GM19193 (cell line): Measurements from ENCODE around the gene ZNF316.

Source experiments
- POLR2A ChIP-seq: IDR thresholded peaks from 4 replicates; pipeline ENCODE4 v1.6.1; 2011; ENCODE audit not compliant: insufficient read depth, insufficient read length; ENCODE audit errors: extremely low read depth

ZNF316 gene

DNA sequence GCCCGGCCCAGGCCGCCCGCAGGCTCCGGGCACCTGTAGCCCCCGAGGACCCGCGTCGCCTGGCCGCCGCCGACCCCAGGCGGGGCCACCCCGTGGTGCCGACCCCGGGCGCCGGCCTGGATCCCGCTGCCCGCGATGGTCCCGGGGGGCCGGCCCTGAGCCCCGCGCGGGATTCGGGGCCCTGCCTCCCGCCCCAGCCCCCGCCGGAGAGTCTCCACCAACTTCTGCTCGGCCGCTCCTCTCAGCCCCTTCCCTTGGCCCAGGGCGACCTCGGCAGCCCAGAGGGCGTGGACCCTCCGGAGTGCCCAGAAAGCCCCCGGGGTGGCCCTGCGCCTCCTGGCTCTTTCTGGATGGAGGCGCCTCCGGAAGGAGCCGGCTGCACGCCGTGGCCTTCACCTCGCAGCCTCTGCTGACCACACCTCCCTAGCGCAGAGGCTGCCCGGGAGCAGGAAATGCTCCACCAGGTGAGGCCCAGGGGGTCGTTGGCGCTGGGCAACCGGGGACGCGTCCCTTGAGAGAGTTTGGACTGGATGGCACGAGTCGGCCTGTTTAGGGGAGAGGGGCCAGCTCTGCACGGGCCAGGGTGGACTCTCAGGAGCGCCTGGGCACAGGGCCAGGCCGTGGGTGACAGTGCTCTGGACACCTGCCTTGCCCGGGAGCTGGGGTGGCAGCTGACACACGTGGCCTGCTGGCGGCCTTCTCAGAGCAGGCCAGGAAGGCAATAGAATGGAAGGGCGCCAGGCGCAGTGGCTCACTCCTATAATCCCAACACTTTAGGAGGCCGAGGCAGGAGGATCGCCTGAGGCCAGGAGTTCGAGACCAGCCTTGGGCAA is 21.2 kb upstream of the ZNF316 start:
- TF ChIP-seq POLR2A: no peak

DNA sequence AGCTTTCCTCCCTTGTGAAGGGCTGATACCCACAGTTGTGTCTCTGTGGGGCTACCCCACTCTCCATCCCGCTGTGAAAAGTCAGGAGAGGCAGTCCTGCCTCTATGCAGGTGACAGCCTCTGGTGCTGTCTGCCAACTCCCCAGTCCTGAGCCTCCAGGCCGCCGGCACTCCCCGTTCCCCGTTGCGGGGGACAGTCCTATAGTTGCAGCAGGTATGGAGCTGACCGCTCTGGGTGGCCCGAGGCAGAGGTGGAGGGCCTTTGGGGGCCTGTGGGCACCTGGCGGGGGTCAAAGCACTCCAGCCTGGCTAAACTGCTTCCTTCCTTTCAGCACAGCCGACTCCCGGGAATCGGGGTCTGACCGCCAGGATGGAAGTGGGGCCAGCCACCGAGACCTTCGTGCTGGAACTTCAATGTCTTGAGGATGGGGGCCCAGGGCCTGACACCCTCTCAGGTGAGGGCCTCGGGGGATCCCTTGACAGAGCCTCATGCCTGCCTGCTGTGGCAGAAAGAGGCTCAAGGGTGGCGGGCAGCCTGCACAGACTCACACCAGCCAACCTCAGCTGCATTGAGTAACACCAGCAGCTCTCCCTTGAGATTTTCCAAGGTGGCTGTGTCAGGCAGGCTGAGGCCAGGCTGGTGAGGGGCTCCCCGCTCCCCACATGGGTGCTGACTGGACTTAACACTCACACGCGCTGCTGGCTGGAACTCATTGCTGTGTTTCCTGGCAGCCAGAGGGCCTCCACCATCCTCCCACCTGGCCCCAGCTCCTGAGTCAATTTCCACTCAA is 20.1 kb upstream of the ZNF316 start:
- no peak for TF ChIP-seq POLR2A

DNA sequence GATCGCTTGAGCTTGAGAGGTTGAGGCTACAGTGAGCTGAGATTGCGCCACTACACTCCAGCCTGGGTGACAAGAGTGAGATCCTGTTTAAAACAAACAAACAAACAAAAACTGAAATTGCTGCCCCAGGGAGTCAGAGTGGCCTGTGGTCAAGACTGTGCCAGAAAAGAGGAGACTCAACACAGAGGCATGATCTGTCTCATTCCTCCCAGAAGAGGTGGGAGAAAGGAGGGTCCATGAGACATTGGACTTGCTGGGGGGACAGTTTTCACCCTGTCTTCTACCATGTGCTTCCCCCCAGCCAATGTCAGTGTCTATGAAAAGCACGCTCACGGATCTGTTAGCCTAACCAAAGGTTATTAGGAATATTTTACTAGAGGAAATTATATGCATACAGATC is 18.5 kb upstream of the ZNF316 start:
- TF ChIP-seq POLR2A: no peak

DNA sequence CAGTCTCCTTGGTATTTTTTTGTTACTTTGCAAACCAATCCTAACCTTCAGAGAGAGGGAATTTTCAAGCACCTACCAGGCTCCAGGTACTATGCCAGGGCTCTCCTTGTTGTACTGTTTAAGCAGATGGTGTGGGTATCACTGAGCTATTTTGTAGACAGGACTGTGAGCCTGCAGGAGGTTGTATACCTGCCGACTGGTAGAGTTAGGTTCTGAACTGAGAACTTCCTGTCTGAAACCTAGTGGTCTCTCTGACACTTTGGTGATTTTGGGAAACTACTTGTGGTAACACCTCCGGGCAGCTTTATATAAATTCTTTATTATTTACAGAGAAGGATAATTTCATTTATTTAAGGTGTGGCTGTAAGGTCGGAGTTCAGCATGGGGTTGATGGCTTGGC is 17.2 kb upstream of the ZNF316 start:
- TF ChIP-seq POLR2A: no peak

DNA sequence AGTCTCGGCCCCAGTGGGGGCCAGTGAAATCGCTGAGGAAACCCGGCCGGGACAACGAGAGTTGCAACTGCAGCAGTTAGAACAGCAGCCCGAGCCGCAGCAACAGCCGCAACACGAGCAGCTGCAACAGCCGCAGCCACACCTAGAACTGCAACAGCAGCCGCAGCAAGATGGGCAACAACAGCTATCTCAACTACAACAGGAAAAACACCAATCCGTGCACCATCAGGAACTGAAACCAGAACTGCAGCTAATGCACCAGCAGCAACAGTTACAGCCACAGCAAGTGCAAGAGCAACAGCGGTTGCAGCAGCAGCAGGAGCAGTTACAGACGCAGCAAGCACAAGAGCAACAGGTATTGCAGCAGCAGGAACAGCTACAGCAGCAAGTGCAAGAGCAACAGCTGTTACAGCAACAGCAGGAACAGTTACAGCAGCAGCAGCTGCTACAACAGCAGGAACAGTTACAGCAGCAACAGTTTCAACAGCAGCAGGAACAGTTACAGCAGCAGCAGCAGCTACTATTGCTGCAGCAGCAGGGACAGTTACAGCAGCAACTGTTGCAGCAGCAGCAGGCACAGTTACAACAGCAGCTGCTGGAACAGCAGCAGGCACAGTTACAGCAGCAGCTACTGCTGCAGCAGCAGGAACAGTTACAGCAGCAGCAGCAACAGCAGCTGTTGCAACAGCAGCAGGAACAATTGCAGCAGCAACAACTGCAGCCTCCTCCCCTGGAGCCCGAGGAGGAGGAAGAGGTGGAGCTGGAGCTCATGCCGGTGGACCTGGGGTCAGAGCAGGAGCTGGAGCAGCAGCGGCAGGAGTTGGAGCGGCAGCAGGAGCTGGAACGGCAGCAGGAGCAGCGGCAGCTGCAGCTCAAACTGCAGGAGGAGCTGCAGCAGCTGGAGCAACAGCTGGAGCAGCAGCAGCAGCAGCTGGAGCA is 15.7 kb upstream of the ZNF316 start:
- TF ChIP-seq POLR2A: no peak

DNA sequence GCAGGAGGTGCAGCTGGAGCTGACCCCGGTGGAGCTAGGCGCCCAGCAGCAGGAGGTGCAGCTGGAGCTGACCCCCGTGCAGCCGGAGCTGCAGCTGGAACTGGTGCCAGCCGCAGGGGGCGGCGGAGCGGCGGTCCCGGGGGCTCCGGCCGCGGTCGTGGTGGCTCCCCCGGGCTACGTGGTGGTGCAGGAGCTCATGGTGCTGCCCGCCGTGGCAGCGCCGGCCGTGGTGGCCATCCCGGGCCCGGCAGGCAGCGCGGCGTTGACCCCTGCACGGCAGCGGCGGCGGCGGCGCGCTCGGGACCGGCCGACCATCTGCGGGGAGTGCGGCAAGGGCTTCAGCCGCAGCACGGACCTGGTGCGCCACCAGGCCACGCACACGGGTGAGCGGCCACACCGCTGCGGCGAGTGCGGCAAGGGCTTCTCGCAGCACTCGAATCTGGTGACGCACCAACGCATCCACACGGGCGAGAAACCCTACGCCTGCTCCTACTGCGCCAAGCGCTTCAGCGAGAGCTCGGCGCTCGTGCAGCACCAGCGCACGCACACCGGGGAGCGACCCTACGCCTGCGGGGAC is 14.9 kb upstream of the ZNF316 start:
- no peak for TF ChIP-seq POLR2A

DNA sequence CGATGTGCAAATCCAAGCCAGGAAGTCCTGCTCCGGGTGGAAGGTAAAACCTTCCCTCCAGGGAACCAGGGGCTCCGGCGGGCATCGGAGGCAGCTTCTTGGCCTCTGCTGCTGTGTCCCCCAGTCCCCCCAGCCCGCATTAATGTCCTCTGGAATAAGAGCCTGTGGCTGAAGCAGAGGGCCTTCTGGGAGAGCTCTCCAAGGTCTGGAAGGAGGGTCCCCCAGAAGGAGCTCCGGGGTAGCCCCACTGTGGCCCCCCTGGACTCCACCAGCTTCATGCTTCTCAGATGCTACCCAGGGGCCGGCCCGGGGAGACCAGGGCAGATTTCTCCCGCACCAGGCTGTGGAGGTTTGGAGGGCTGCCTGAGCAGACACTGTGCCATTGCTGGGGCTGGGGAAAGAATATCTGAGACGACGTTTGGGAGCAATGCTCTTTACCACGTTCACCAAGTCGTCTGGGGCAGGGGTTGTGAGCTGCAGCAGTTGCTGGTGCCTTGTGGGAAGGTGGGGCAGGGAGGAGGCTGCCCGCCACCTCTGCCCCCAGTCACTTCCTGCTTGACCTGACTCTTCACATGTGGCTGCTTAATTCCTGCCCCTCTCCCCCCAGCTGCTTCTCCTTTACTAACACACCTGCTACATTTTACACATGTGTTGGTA is 13.4 kb upstream of the ZNF316 start:
- no peak for TF ChIP-seq POLR2A

DNA sequence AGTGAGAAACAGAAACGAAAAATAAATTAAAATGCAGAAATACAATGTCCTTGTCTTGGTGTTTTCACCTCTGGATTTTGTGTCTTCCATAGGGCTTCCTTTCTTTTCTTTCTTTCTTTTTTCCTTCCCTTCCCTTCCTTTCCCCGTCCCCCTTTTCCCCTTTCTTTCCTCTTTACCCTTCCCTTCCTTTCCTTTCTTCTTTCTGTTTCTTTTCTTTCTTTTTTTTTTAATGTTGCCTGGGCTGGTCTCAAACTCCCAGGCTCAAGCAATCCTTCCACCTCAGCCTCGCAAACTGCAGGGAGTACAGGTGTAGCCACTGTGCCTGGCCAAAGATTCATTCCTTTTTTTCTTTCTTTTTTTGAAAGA is 12.9 kb upstream of the ZNF316 start:
- no peak for TF ChIP-seq POLR2A

DNA sequence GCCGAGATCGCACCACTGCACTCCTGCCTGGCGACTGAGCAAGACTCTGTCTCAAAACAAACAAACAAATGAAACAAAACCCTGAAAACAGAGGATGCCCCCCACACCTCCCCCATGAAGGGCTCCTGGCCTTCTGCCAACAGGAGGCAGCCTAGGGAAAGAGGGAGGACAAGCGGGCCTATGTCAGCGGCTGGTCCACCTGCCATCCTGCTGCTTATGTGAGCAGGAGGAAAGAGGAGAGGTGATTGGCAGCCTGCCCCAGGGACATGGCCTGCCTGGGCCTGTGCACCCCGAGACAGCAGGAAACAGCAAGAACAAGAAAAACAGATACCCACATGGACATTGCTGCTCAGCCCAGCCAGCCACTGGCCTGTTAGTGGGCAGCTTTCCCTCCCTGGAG is 9.1 kb upstream of the ZNF316 start:
- no peak for TF ChIP-seq POLR2A

DNA sequence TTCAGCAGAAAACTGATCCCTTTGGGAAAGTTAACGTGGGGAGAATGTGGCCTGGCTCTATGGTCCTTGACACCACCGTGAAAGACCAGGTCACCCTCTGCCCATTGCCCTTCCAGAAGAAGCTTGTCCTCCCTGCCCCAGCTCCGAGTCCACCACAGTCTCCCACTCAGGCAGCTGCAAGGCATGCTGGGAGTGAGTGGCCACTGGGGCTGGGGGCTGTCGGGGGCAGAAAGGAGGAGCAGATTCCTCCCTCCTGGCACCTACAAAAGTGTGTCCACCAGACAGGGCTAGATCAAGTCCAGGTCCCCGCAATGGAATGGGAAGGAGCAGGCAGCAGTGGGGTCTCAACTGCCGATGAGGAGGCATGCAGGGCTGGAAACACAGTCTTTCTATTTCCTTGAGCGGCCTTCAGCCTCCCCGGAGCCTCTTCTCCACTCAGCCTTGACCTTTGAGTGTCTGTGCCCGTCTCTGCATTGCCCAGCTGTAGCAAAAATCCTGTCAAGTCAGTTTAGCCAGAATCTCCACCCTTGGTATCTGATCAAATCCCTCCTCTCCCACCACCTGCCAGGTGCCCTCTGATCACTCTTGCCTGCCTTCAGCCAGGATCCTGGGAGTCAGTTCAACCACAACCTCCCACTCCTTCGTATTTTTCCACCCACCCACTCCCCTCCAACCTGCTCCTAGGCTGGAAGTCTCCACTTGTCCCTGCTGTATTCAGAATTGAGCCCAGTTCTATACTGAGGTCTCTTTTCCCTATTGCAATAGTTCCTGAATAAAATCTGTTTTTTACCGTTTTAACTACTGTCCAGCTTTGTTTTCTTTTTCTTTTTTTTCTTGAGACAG is 6.9 kb upstream of the ZNF316 start:
- TF ChIP-seq POLR2A: no peak

DNA sequence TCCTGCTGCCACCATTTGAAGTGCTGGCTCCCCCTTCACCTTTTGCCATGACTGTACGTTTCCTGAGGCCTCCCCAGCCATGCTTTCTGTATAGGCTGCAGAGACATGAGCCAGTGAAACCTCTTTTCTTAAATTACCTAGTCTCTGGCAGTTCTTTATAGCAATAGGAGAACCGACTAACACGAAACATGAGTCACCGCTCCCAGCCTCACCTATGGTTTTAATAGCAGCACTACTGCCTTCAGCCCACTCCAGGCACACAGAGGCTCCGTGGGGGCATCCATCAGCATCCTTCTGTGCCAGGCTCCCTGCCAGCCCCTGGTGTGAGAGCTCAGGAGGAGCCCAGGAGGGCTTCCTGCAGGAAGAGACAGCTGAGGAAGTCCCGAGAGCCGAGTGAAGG is 5.5 kb upstream of the ZNF316 start:
- no peak for TF ChIP-seq POLR2A

DNA sequence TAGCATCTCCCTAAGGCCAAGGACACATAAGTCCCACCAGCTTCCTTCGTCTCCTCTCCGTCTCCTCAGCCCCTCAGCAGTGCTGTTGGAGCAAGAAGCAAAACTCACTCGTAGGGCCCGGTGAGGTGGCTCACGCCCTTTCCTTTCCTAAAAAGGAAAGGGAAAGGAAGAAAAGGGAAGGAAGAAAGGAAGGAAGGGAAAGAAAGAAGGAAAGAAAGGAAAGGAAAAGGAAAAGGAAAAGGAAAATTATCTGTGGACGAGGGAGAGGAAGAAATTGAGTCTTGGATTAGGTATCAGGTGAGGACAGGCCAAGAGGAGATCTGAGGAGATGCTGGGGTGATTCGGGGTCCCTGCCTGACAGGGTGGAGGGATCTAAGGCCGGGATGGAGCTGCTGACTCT is 3.1 kb upstream of the ZNF316 start:
- TF ChIP-seq POLR2A: no peak

DNA sequence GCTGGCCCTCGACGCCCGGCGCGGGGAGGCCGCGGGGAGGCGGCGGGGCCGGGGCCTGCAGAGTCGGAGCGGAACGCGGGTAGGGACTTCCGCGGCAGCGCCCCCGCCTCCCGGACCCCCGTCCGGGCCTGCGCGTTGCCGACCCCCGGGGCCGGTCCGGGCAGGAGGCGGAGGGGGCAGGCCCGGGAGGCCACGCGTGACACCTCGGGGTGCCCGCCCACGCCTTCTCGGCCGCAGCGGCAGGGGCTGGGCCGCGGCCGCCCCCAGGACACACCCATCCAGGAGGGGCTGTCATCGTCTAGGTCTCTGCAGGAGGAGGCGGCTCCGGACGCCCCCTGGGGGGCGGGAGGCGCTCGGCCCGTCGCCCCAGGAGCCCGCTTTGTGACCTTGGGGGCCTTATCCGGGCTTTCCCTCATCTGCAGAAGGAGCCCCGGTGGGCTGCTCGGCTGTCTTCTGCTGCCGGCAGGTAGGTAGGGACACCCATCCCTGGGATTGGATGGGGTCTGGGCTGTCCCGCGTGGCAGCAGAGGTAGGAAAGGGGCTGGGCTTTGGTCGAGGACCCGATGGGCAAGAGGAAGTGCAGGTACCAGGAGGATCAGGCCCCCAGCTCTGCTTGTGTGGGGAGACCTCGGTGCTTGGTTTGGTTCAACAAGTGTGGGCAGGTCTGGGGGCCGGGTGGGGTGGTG is 569 bp downstream of the ZNF316 start:
- no peak for TF ChIP-seq POLR2A

DNA sequence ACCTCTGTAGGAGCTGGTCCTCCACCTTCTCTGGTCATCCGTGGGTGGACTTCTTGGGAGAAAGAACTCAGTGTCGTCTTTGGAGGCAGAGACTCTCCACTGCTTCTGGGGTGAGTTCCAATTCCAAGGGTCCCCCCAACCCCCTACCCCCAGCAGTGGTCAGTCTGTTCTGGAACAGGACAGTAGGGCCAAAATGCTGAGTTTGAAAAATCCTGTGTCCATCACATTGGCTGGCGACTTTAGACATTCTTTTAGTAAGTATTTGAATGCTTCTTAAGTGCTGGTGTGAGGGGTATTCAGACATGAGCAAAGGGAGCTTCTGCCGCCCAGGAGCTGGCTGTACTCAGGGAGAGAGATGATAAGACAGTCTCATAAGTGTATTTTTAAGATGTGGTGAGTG is 1.9 kb downstream of the ZNF316 start:
- no peak for TF ChIP-seq POLR2A

DNA sequence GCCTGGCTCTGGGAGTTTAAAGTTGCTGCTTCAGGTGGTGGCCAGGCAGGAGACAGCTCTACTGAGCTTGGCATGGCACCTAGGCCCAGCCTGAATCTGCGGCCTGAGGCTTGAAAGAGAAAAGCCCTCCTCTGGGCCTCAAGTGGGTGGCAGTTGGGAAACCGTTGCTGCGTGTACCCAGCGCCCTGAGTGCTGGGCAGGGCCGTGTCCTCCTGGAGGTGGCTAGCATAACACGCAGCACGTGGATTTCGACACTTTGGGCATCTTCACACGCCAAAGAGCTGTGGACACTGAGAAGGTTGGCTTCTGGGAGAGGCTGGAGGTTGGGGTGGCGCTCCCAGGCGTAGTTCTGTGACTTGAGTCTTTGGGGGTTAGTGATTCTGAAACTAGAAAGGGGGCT is 2.5 kb downstream of the ZNF316 start:
- TF ChIP-seq POLR2A: no peak
